ENCODE data around the gene MLXIP. TPM values are rescaled to one million over a fixed set of nuclear protein-coding genes. Genes with fewer than 3 reads are reported as not detected.

Gene MLXIP
- total and polyA plus RNA-seq, 9 of the 15 experiments (the other 6 are each of a cell fraction or from before 2014, with no cell fraction given): 2.2 to 66.3 (median 18.1) TPM

DNA sequence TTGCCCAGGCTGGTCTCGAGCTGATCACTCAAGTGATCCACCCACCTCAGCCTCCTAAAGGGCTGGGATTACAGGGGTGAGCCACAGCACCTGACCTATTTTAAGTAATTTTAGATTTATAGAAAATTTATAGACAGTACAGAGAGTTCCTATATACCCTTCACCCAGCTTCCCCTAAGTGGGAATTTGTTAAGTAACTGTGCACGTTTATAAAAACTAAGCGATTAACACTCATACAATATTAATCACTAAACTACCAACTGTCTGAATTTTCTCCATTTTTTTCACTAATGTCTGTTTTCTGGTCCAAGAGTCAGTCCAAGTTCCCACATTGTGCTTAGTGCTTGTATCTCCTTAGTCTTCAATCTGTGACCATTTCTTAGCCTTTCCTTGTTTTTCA, 89.9 kb downstream of the MLXIP start:
- ATAC-seq: no peak
- no peak for TF ChIP-seq ZNF764 (CRISPR knock-in tag; IDR thresholded peaks at IDR 0.05; ENCODE audit: low read depth)
- no peak for TF ChIP-seq EWSR1 (IDR thresholded peaks at IDR 0.05; ENCODE audit: borderline replicate concordance, low read depth, partially characterized antibody)
- no peak for TF ChIP-seq FOSL1 (tag; conservative IDR thresholded peaks at IDR 0.05)
- no peak for TF ChIP-seq RBM39 (optimal IDR thresholded peaks at IDR 0.05; ENCODE audit: low read depth, low read length)
- no peak for TF ChIP-seq RAD51 (IDR thresholded peaks at IDR 0.05; ENCODE audit: borderline replicate concordance, low read depth)
- TF ChIP-seq, protein P1, sequence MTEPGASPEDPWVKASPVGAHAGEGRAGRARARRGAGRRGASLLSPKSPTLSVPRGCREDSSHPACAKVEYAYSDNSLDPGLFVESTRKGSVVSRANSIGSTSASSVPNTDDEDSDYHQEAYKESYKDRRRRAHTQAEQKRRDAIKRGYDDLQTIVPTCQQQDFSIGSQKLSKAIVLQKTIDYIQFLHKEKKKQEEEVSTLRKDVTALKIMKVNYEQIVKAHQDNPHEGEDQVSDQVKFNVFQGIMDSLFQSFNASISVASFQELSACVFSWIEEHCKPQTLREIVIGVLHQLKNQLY (CRISPR knock-in tag; conservative IDR thresholded peaks at IDR 0.05): no peak
- TF ChIP-seq, protein P2, sequence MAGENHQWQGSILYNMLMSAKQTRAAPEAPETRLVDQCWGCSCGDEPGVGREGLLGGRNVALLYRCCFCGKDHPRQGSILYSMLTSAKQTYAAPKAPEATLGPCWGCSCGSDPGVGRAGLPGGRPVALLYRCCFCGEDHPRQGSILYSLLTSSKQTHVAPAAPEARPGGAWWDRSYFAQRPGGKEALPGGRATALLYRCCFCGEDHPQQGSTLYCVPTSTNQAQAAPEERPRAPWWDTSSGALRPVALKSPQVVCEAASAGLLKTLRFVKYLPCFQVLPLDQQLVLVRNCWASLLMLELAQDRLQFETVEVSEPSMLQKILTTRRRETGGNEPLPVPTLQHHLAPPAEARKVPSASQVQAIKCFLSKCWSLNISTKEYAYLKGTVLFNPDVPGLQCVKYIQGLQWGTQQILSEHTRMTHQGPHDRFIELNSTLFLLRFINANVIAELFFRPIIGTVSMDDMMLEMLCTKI (IDR thresholded peaks at IDR 0.05; ENCODE audit: partially characterized antibody): no peak
- TF ChIP-seq HEY1 (CRISPR knock-in tag; IDR thresholded peaks at IDR 0.05; ENCODE audit: borderline replicate concordance): no peak
- TF ChIP-seq POLR2G (IDR thresholded peaks at IDR 0.05; ENCODE audit: low read depth, low read length): no peak
- no peak for TF ChIP-seq ZZZ3 (IDR thresholded peaks at IDR 0.05)
- TF ChIP-seq, protein P3, sequence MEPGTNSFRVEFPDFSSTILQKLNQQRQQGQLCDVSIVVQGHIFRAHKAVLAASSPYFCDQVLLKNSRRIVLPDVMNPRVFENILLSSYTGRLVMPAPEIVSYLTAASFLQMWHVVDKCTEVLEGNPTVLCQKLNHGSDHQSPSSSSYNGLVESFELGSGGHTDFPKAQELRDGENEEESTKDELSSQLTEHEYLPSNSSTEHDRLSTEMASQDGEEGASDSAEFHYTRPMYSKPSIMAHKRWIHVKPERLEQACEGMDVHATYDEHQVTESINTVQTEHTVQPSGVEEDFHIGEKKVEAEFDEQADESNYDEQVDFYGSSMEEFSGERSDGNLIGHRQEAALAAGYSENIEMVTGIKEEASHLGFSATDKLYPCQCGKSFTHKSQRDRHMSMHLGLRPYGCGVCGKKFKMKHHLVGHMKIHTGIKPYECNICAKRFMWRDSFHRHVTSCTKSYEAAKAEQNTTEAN (CRISPR knock-in tag; IDR thresholded peaks at IDR 0.05): no peak
- TF ChIP-seq, protein P4, sequence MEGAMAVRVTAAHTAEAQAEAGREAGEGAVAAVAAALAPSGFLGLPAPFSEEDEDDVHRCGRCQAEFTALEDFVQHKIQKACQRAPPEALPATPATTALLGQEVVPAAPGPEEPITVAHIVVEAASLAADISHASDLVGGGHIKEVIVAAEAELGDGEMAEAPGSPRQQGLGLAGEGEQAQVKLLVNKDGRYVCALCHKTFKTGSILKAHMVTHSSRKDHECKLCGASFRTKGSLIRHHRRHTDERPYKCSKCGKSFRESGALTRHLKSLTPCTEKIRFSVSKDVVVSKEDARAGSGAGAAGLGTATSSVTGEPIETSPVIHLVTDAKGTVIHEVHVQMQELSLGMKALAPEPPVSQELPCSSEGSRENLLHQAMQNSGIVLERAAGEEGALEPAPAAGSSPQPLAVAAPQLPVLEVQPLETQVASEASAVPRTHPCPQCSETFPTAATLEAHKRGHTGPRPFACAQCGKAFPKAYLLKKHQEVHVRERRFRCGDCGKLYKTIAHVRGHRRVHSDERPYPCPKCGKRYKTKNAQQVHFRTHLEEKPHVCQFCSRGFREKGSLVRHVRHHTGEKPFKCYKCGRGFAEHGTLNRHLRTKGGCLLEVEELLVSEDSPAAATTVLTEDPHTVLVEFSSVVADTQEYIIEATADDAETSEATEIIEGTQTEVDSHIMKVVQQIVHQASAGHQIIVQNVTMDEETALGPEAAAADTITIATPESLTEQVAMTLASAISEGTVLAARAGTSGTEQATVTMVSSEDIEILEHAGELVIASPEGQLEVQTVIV (CRISPR knock-in tag; IDR thresholded peaks at IDR 0.05; ENCODE audit: borderline replicate concordance): no peak
- no peak for TF ChIP-seq SMARCA4 (IDR thresholded peaks at IDR 0.05)
- no peak for TF ChIP-seq XRCC3 (IDR thresholded peaks at IDR 0.05)
- no peak for TF ChIP-seq PPARD (CRISPR knock-in tag; IDR thresholded peaks at IDR 0.05)

More for the DNA sequence above, 89.9 kb downstream of the MLXIP start:
- ChIA-PET CTCF (ENCODE audit: low intra/inter-chr PET ratio) (no interaction called here), POLR2A (interaction anchor here (0.6 kb wide), 1 partner anchor 9 kb away, joined by 3 read pairs; no protein-coding TSS in a partner anchor)
- BruUV-seq (replicated peaks): no TSS peak
- H3K4me3 ChIP-seq: no peak overlapping the region
- no peaks in the 10 kb centered on the region for H3K79me2 ChIP-seq (ENCODE audit: control insufficient read depth, insufficient read depth, low read length)
- no peaks in the 10 kb centered on the region for H4K20me1 ChIP-seq (replicated peaks; ENCODE audit: control insufficient read depth, insufficient read depth, low read length)
- no peak overlapping the region for H3K27ac ChIP-seq (ENCODE audit: extremely low read depth, low read depth, low read length)
- FAIRE-seq (no peak), DNase-seq (ENCODE audit: extremely low read depth in 1 of 4, low spot score in 3 of 4) (no peak)
- no peak overlapping the region for H3K9ac ChIP-seq (ENCODE audit: insufficient read depth in 1 of 2, low read depth in 2 of 2, low read length in 2 of 2)
- no peaks in the 10 kb centered on the region for H3K9me1 ChIP-seq (ENCODE audit: control insufficient read depth, insufficient read depth, low read length)
- no peaks in the 10 kb centered on the region for H3K9me3 ChIP-seq (replicated peaks; ENCODE audit: control insufficient read depth, insufficient read depth, low read depth, low read length)
- no peaks in the 10 kb centered on the region for H3K36me3 ChIP-seq (ENCODE audit: control insufficient read depth, insufficient read depth, low read length)
- no peak overlapping the region for H3K4me2 ChIP-seq (ENCODE audit: insufficient read depth, low read length)
- in situ Hi-C loops (cut with MboI) (no loop called here), intact Hi-C loops (cut with micrococcal nuclease) (no loop called here)
- WGBS (ENCODE audit: insufficient coverage, low coverage, missing lambda C conversion rate): 12% methylated on average over 3 of the region's 3 CpGs
- no peak overlapping the region for H2AFZ ChIP-seq (ENCODE audit: low read depth, low read length)
- peaks cover 23 to 39% of the 10 kb centered on the region in 2 experiments; a peak in 4 of 5 replicates for H3K27me3 ChIP-seq (ENCODE audit: control insufficient read depth in 2 of 2, insufficient read depth in 2 of 2, low read length in 2 of 2)
- peaks cover 0 to 2% of the 10 kb centered on the region in 2 experiments; a peak in 3 of 5 replicates for H3K4me1 ChIP-seq (replicated peaks in 1 of 2; ENCODE audit: control insufficient read depth in 2 of 2, insufficient read depth in 2 of 2, low read length in 2 of 2)

Measured in K562 (cell line).